ENCODE measurements around the gene RHEBL1. TPM values are rescaled to one million over a fixed set of nuclear protein-coding genes. Genes with fewer than 3 reads are reported as not detected.

RHEBL1 gene
- total RNA-seq, 4 donors from 2014 or later = 0.46 to 0.71 TPM; not detected in 2

DNA sequence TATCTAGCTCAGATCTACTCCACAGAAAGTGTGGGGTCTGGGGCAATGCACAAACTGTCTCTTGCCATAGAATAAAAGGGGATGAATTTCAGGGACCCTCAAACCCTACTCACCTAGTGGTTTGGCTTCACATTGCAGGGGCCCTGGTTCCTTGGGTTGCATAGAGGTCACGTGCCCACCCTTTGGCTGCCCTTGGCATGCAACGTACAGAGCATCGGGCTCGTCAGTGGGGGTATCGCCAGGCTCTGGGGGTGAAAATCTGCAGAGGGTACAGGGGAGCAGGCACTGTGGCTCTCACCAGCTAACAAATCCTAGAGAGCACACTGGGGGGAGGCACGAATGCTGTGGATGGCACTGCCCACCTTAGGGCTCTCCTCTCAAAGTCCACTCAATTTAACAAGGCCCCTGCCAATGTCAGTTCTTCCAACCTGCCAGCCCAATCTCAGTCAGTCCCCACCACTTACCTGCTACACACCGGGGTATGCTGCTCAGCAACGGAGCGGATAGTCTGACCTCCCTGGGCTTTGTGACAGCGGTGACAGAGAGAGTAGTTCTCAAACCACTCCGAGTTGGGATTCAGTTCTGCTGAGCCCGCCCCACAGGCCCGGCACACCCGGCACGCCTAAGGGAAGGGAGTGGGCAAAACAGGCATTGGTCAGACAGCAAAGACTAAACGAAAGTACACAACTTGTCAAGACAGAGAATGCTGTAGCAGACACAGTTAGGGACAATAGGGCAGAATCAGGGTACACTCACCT is 17.1 kb downstream of the RHEBL1 start:
- peaks cover 6 to 75% of the 10 kb centered on the region in 2 donors for H3K36me3 ChIP-seq
- DNase-seq (no peak), ATAC-seq (no peak)
- no peak overlapping the region for H3K4me3 ChIP-seq
- H3K4me1 ChIP-seq = peaks cover 30% of the 10 kb centered on the region in 2 donors
- no peaks in the 10 kb centered on the region for H3K9me3 ChIP-seq
- in situ Hi-C loops (cut with MboI; ENCODE audit: low sequenced_read_pairs in 4 of 4) (no loop called here), intact Hi-C loops (cut with DNase I; ENCODE audit: low total_unique reads) (no loop called here)
- TF ChIP-seq CTCF (IDR thresholded peaks at IDR 0.05 in 4 of 5, conservative IDR thresholded peaks at IDR 0.05 in 1 of 5) (no peak), POLR2A (IDR thresholded peaks at IDR 0.05) (no peak)
- no peaks in the 10 kb centered on the region for H3K27me3 ChIP-seq
- H3K27ac ChIP-seq = no peak overlapping the region

DNA sequence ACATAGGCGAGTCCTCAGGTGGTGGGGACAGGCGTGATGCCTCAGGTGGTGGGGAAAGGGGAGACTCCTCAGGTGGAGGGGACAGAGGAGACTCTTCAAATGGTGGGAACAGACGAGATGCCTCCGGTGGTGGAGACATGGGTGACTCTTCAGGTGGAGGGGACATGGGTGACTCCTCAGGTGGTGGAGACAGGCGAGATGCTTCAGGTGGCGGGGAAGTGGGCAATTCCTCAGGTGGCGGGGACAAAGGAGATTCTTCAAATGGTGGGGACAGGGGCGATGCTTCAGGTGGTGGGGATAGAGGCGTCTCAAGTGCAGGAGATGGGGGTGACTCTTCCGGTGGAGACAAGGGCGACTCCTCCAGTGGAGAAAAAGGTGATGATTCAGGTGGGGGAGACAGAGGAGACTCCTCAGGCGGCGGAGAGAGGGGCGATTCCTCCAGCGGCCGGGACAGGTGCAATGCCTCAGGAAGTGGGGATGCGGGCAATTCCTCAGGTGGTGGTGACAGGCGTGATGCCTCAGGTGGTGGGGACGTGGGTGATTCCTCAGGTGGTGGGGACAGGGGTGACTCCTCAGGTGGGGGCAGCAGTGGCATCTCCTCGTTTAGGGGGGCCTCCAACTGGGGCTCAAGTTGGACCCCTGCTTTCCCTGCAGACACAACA is 17.9 kb downstream of the RHEBL1 start:
- TF ChIP-seq CTCF (IDR thresholded peaks at IDR 0.05 in 4 of 5, conservative IDR thresholded peaks at IDR 0.05 in 1 of 5) (no peak), POLR2A (IDR thresholded peaks at IDR 0.05) (no peak)
- intact Hi-C loops (cut with DNase I; ENCODE audit: low total_unique reads) (no loop called here), in situ Hi-C loops (cut with MboI; ENCODE audit: low sequenced_read_pairs in 4 of 4) (no loop called here)
- Histone ChIP-seq H3K36me3 (peaks cover 6 to 81% of the 10 kb centered on the region in 2 donors), H3K4me3 (no peak overlapping the region), H3K27ac (no peak overlapping the region), H3K27me3 (no peaks in the 10 kb centered on the region), H3K9me3 (no peaks in the 10 kb centered on the region), H3K4me1 (peaks cover 22 to 23% of the 10 kb centered on the region in 2 donors)
- DNase-seq (no peak), ATAC-seq (no peak)

DNA sequence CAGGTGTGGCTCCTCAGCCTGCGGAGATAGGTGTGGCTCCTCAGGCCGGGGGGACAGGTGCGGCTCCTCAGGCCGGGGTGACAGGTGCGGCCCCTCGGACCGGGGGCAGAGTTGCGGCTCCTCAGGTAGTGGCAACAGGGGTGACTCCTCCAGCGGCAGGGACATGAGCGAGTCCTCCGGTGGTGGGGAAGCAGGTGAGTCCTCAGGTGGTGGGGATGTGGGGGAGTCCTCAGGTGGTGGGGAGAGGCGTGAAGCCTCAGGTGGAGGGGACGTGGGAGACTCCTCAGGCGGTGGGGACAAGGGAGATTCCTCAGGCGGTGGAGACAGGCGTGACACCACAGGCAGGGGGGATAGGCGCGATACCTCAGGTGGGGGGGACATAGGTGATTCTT is 18.4 kb downstream of the RHEBL1 start:
- no peaks in the 10 kb centered on the region for H3K9me3 ChIP-seq
- DNase-seq (no peak), ATAC-seq (no peak)
- H3K4me3 ChIP-seq = no peak overlapping the region
- intact Hi-C loops (cut with DNase I; ENCODE audit: low total_unique reads) (no loop called here), in situ Hi-C loops (cut with MboI; ENCODE audit: low sequenced_read_pairs in 4 of 4) (no loop called here)
- peaks cover 6 to 86% of the 10 kb centered on the region in 2 donors for H3K36me3 ChIP-seq
- no peak for TF ChIP-seq POLR2A (IDR thresholded peaks at IDR 0.05)
- no peak for TF ChIP-seq CTCF (IDR thresholded peaks at IDR 0.05 in 4 of 5, conservative IDR thresholded peaks at IDR 0.05 in 1 of 5)
- peaks cover 17% of the 10 kb centered on the region in 2 donors for H3K4me1 ChIP-seq
- H3K27ac ChIP-seq = no peak overlapping the region
- no peaks in the 10 kb centered on the region for H3K27me3 ChIP-seq

GRCh38 chr12:49050507-49051372 is 19.0 kb downstream of the RHEBL1 start:
- no peaks in the 10 kb centered on the region for H3K27me3 ChIP-seq
- in situ Hi-C loops (cut with MboI; ENCODE audit: low sequenced_read_pairs in 4 of 4) = no loop called here
- no peak overlapping the region for H3K27ac ChIP-seq
- intact Hi-C loops (cut with DNase I; ENCODE audit: low total_unique reads) = no loop called here
- no peak for TF ChIP-seq POLR2A (IDR thresholded peaks at IDR 0.05)
- DNase-seq (no peak), ATAC-seq (no peak)
- H3K4me1 ChIP-seq = peaks cover 11% of the 10 kb centered on the region in 2 donors
- H3K36me3 ChIP-seq = peaks cover 6 to 92% of the 10 kb centered on the region in 2 donors
- no peaks in the 10 kb centered on the region for H3K9me3 ChIP-seq
- H3K4me3 ChIP-seq = no peak overlapping the region

Measured in gastrocnemius medialis (tissue), 4 donors.